Right lobe of liver (tissue), 6 donors: ENCODE results near the gene IL1RAPL1. TPM values are rescaled to one million over a fixed set of nuclear protein-coding genes. Genes with fewer than 3 reads are reported as not detected.

ENCODE experiments used
- ATAC-seq, 4 donors: fragments of 200-7000 bp; cut with Tn5 transposase; one replicate each; pipeline ENCODE4 v1.9.1; 2020; ENCODE audit warnings: mild to moderate bottlenecking in 4 of 4, moderate library complexity in 4 of 4
- DNase-seq, 3 donors: peaks; one replicate each; pipeline ENCODE4 v3.0.0-alpha.2; 2020
- H3K27ac ChIP-seq, 3 donors: fragments of 200-600 bp; one replicate each; pipeline ENCODE4 v1.8.0; 2022
- H3K27me3 ChIP-seq, 2 donors: fragments of 200-600 bp; one replicate each; pipeline ENCODE4 v1.8.0; 2022
- H3K36me3 ChIP-seq, 4 donors: fragments of 200-600 bp; sonication (generic) in 1 of 4; one replicate each; pipeline versions ENCODE4 v1.5.1 to v1.8.0; 2017 to 2022; ENCODE audit warnings: control low read depth in 1 of 4
- H3K4me1 ChIP-seq, 4 donors: fragments of 200-600 bp; sonication (generic) in 1 of 4; one replicate each; pipeline versions ENCODE4 v1.5.1 to v1.8.0; 2017 to 2022; ENCODE audit warnings: control low read depth in 1 of 4
- H3K4me3 ChIP-seq, 3 donors: fragments of 200-600 bp; one replicate each; pipeline ENCODE4 v1.8.0; 2022
- H3K9me3 ChIP-seq, 4 donors: fragments of 200-600 bp; sonication (generic) in 1 of 4; one replicate each; pipeline versions ENCODE4 v1.5.1 to v1.8.0; 2017 to 2022; ENCODE audit warnings: control low read depth in 1 of 4
- CTCF ChIP-seq, 4 donors: fragments of 200-600 bp in 3 of 4; fragments of 450-650 bp in 1 of 4; IDR thresholded peaks; one replicate each; pipeline versions ENCODE4 v1.5.1 to v1.8.0; 2016 to 2022; ENCODE audit warnings: antibody characterized with exemption in 4 of 4, mild to moderate bottlenecking in 2 of 4
- POLR2A ChIP-seq: fragments of 450-650 bp; IDR thresholded peaks from one replicate; pipeline ENCODE4 v1.6.1; 2017; ENCODE audit warnings: antibody characterized with exemption, mild to moderate bottlenecking
- WGBS: methylation state at CpG from one replicate; pipeline ENCODE4 v1.1.6; 2018; ENCODE audit warnings: low coverage, low lambda C conversion rate; ENCODE audit not compliant: insufficient coverage; ENCODE audit errors: missing lambda C conversion rate; 5-methylcytosine and 5-hydroxymethylcytosine counted together
- intact Hi-C, 2 donors: fragments of 100-400 bp; cut with DNase I; formaldehyde crosslinking; loops; one replicate each; pipeline versions ENCODE4 v1.11.2 to v1.14.1; 2022
- total RNA-seq, 6 experiments: library from RNA; depleted of rRNA in 2 of 6; stranded (reverse); fragments of >200 nt in 2 of 6; fragmentation: NEBNext Ultra II Directional in 3 of 6; extraction: Animal tissue kit (Norgen Biotek cat#: 25700) in 3 of 6; gene quantifications; one replicate each; pipeline versions ENCODE4 v1.1.0 to v1.2.4, GENCODE V29; 2016 to 2023
- donor health status: DM: no; HTN: yes; CAD: no.
- donor health status: DM: no; HTN: no; CAD: no.
- donor health status: DM: no; HTN: no; CAD: no.
- donor health status: DM: no; HTN: yes; CAD: no.
- donor health status: DM: no; HTN: yes; CAD: no.

Gene IL1RAPL1
- total RNA-seq, 6 experiments from 2014 or later, result not detected

- Histone ChIP-seq H3K9me3 (no peaks in the 10 kb centered on the region), H3K27me3 (no peaks in the 10 kb centered on the region), H3K4me3 (no peak overlapping the region), H3K4me1 (no peaks in the 10 kb centered on the region), H3K27ac (no peak overlapping the region), H3K36me3 (no peaks in the 10 kb centered on the region)
- intact Hi-C loops, result no loop called here
- TF ChIP-seq CTCF (IDR thresholded peaks at IDR 0.05) (no peak), POLR2A (no peak)
- 69% methylated on average over 2 of the region's 2 CpGs for WGBS
- ATAC-seq (no peak), DNase-seq (no peak)
Measured at GRCh38 chrX:29487214-29487613, 900.0 kb downstream of the IL1RAPL1 start.

- TF ChIP-seq CTCF (IDR thresholded peaks at IDR 0.05) (no peak), POLR2A (no peak)
- H3K27ac ChIP-seq, result no peak overlapping the region
- no peak for DNase-seq
- H3K9me3 ChIP-seq, result no peaks in the 10 kb centered on the region
- H3K36me3 ChIP-seq, result no peaks in the 10 kb centered on the region
- WGBS, result 25% methylated on average over 1 of the region's 1 CpG
- ATAC-seq, result peak in 1 of 4 donors; percentile 23
- no peaks in the 10 kb centered on the region for H3K27me3 ChIP-seq
- intact Hi-C loops, result no loop called here
- no peak overlapping the region for H3K4me3 ChIP-seq
- H3K4me1 ChIP-seq, result no peaks in the 10 kb centered on the region
Measured at GRCh38 chrX:29487714-29488113, 900.5 kb downstream of the IL1RAPL1 start.

- Histone ChIP-seq H3K27ac (no peak overlapping the region), H3K9me3 (no peaks in the 10 kb centered on the region), H3K36me3 (no peaks in the 10 kb centered on the region), H3K4me3 (no peak overlapping the region), H3K27me3 (no peaks in the 10 kb centered on the region), H3K4me1 (no peaks in the 10 kb centered on the region)
- TF ChIP-seq CTCF (IDR thresholded peaks at IDR 0.05), result no peak
- TF ChIP-seq POLR2A, result no peak
- ATAC-seq (peak in 1 of 4 donors; percentile 19), DNase-seq (no peak)
- 23% methylated on average over 1 of the region's 1 CpG for WGBS
- intact Hi-C loops, result no loop called here
Measured at GRCh38 chrX:29488919-29489318, 901.7 kb downstream of the IL1RAPL1 start.

GRCh38 chrX:29490606-29491005 is 903.4 kb downstream of the IL1RAPL1 start:
- intact Hi-C loops, result no loop called here
- DNase-seq (no peak), ATAC-seq (no peak)
- TF ChIP-seq POLR2A, result no peak
- TF ChIP-seq CTCF (IDR thresholded peaks at IDR 0.05), result no peak
- H3K9me3 ChIP-seq, result no peaks in the 10 kb centered on the region
- H3K4me3 ChIP-seq, result no peak overlapping the region
- H3K27ac ChIP-seq, result no peak overlapping the region
- no peaks in the 10 kb centered on the region for H3K36me3 ChIP-seq
- WGBS, result 72% methylated on average over 2 of the region's 2 CpGs
- no peaks in the 10 kb centered on the region for H3K27me3 ChIP-seq
- H3K4me1 ChIP-seq, result no peaks in the 10 kb centered on the region

- Histone ChIP-seq H3K36me3 (no peaks in the 10 kb centered on the region), H3K9me3 (no peaks in the 10 kb centered on the region), H3K4me3 (no peak overlapping the region), H3K4me1 (no peaks in the 10 kb centered on the region), H3K27ac (no peak overlapping the region), H3K27me3 (no peaks in the 10 kb centered on the region)
- 60% methylated on average over 3 of the region's 3 CpGs for WGBS
- ATAC-seq (no peak), DNase-seq (no peak)
- TF ChIP-seq CTCF (IDR thresholded peaks at IDR 0.05), result no peak
- no peak for TF ChIP-seq POLR2A
- intact Hi-C loops, result no loop called here
Measured at GRCh38 chrX:29491659-29492058, 904.4 kb downstream of the IL1RAPL1 start.
